ENCODE measurements around the gene CSF2RB.

CSF2RB gene

GRCh38 chr22:36922711-36923110, 9.3 kb downstream of the CSF2RB start:
- no peak for DNase-seq

DNA sequence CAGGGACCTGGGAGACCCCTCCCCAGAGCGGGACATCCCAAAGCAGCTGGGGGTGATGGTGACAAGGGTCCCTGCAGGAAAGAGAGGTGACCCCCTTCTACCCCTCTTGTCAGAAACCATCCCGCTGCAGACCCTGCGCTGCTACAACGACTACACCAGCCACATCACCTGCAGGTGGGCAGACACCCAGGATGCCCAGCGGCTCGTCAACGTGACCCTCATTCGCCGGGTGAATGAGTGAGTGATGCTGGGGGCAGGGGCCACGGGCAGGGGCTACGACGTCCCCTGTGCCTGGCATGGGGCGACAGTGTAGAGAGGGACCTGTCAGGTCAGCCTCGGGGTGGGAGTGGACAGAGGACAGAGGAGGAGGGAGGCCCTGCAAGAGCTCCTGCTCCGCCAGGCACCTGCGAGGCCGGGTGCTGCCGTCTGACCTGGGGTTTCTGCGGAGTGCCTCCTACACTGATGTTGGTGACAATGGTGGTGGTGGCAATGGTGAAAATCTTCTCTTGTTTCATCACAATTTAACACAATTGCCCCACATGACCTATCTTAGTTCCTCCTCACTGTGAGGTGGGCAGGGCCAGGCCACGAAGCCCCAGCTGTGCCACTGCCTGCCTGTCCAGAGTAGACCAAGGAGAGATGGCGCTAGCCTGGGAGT, 9.8 kb downstream of the CSF2RB start:
- no peak for DNase-seq

DNA sequence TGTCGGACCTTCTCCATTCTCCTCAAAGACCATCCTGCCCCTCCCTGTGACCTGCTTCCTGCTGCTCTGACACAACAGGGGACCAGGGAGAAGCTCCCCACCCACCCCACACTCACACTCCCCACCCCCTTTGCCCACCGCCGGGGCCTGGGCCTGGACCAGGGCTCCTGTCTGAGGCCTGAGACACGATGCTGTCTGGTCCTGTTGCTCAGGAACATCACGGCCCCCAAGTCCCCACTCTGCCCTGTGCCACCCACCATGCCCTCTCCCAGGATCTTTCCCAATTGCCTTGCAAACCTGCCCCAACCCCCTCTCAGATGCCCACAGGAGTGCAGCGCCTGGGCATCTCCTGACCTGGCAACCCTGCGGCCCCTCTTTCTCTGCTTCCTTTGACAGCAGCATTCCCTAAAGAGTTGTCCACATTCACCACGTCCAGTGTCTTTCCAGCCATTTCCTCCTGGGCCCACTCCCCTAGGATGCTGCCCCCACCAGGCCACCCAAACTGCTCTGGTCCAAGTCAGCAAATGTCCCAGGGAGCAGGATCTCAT, 10.8 kb downstream of the CSF2RB start:
- no peak for DNase-seq

- no peak for DNase-seq
These were observed 12.2 kb downstream of the CSF2RB start for GRCh38 chr22:36925388-36926290.

- no peak for DNase-seq
These were observed 12.9 kb downstream of the CSF2RB start for GRCh38 chr22:36926309-36926708.

- no peak for DNase-seq
These were observed 13.4 kb downstream of the CSF2RB start for GRCh38 chr22:36926721-36927435.

DNA sequence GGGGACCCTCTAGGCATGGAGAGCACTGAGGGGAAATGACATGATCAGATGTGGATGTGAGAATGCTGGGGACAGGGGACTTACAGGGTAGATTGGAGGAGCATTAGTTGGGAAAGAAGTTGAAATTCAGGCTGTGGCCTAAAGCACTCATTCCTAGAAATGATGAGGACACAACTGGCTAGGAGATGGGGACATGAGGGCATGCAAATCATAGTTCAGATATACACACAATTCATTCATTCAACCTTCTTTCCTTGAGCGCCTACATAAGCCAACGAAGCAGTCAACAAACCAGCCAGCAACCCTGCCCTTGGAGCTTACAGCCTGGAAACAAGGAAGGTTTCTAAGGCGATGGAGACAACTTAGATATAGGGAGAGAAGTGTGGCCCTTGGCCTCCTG, 14.2 kb downstream of the CSF2RB start:
- DNase-seq = no peak

GRCh38 chr22:36928196-36928595, 14.8 kb downstream of the CSF2RB start:
- no peak for DNase-seq

GRCh38 chr22:36928786-36929535, 15.5 kb downstream of the CSF2RB start:
- no peak for DNase-seq

GRCh38 chr22:36929621-36930020, 16.2 kb downstream of the CSF2RB start:
- DNase-seq = no peak

GRCh38 chr22:36930041-36930935, 16.9 kb downstream of the CSF2RB start:
- no peak for DNase-seq

GRCh38 chr22:36931446-36931845, 18.0 kb downstream of the CSF2RB start:
- DNase-seq = no peak

DNA sequence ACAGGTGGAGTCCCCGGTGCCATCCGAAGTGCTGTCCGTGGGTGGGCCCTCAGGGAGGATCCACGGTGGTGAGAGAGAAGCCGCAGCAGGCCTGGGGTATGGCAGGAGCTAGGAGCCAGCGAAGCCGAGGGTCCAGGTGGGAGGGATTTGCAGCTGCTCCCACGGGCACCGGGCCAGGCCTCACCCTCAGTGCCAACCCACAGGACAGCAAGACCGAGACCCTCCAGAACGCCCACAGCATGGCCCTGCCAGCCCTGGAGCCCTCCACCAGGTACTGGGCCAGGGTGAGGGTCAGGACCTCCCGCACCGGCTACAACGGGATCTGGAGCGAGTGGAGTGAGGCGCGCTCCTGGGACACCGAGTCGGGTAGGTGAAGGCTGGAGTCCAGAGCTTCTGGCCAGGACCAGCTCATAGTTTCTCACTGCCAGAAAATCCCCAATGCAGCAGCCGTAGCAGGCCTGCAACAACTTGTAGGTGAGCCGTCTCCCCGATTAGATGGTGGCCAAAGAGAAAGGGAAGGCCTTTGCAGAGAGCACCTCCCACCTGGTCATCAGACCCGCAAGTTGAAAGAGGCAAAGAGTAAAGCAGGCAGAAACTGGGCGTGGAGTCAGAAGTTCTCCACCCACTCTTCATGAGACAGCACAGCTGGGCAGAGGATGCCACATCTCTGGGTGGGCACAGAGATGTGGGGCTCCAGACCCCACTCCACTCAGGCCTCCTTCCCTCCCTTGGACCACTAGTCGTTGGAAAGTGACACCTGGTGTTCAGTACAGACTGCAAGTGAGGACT, 20.4 kb downstream of the CSF2RB start:
- DNase-seq = no peak

GRCh38 chr22:36934418-36935312, 21.2 kb downstream of the CSF2RB start:
- DNase-seq = no peak

GRCh38 chr22:36935313-36935610, 21.8 kb downstream of the CSF2RB start:
- no peak for DNase-seq

DNA sequence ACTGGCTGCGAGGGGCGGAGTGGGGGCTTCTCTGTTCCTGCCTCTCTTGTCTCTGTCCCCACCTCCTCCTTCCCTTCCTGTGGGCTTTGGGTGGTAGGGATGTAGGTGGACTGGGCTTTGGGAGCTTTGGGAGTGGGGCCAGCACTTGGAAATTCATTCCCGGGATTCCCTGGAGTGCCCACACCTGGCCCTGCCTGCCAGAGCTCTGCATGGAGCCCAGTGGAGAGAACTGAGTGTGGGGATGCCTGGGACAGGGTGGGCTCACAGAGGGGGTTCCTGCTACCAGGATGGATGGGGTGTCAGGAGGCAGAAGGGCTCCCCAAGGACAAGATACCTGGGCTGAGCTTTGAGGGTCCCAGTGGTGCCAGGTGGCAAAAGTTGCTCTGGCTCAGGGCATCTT, 22.3 kb downstream of the CSF2RB start:
- no peak for DNase-seq

GRCh38 chr22:36936362-36937116, 23.1 kb downstream of the CSF2RB start:
- no peak for DNase-seq

- no peak for DNase-seq
These were observed 24.0 kb downstream of the CSF2RB start for GRCh38 chr22:36937319-36938027.

Measured in stimulated activated CD4-positive, alpha-beta T cell treated with anti-CD3 and anti-CD28 coated beads, Interleukin-15, amount 100 ng/mL, for 24 hours (primary cell).